H1 (cell line): ENCODE results near the gene TMEM40. TPM values are rescaled to one million over a fixed set of nuclear protein-coding genes. Genes with fewer than 3 reads are reported as not detected.

Experiments
- CTCF ChIA-PET: fragments of 300-600 bp; sonication (Branson Sonifier 250); formaldehyde crosslinking; loops from one replicate; lab custom pipeline; 2021; ENCODE audit not compliant: partially characterized antibody; lab: Charles Lee
- POLR2A ChIA-PET: fragments of 300-600 bp; sonication (Branson Sonifier 250); formaldehyde crosslinking; loops from one replicate; lab custom pipeline; 2021; ENCODE audit warnings: inconsistent platforms; ENCODE audit not compliant: partially characterized antibody; lab: Charles Lee
- DNase-seq, 2 experiments: peaks; one replicate each; pipeline versions ENCODE4 v3.0.0 to v3.0.0-alpha.2; 2010 to 2022; ENCODE audit warnings: low spot score in 2 of 2, low read depth in 1 of 2, mixed read lengths in 1 of 2
- FAIRE-seq: peaks from 2 replicates; lab custom pipeline; 2011; peaks lifted over from hg19 to GRCh38; lab: Jason Lieb, UNC
- H2AFZ ChIP-seq: 2 replicates; pipeline ENCODE4 v1.8.1; 2012; ENCODE audit warnings: low read length, inconsistent platforms
- H2AK5ac ChIP-seq: 2 replicates; pipeline ENCODE4 v1.6.1; 2013; ENCODE audit warnings: low read depth, low read length
- H2BK120ac ChIP-seq: replicated peaks from 2 replicates; pipeline ENCODE3; 2013; ENCODE audit warnings: low read depth, low read length, inconsistent platforms
- H2BK12ac ChIP-seq: 2 replicates; pipeline ENCODE4 v1.6.1; 2013; ENCODE audit warnings: low read depth, low read length
- H2BK15ac ChIP-seq: 2 replicates; pipeline ENCODE4 v1.6.1; 2013; ENCODE audit warnings: low read length
- H2BK20ac ChIP-seq: 2 replicates; pipeline ENCODE4 v1.6.1; 2013; ENCODE audit warnings: low read length
- H2BK5ac ChIP-seq: 2 replicates; pipeline ENCODE4 v1.6.1; 2013; ENCODE audit warnings: low read depth, low read length
- H3K14ac ChIP-seq: 2 replicates; pipeline ENCODE4 v1.6.1; 2013; ENCODE audit warnings: inconsistent platforms; ENCODE audit not compliant: insufficient read length
- H3K18ac ChIP-seq: 2 replicates; pipeline ENCODE4 v1.6.1; 2013; ENCODE audit warnings: low read length; ENCODE audit errors: extremely low read depth
- H3K23ac ChIP-seq: 2 replicates; pipeline ENCODE4 v1.6.1; 2013; ENCODE audit warnings: inconsistent platforms; ENCODE audit not compliant: insufficient read length
- H3K23me2 ChIP-seq: 2 replicates; pipeline ENCODE4 v1.6.1; 2013; ENCODE audit warnings: low read depth, low read length
- H3K27ac ChIP-seq: 2 replicates; pipeline ENCODE4 v1.6.1; 2011; ENCODE audit warnings: low read depth, low read length, inconsistent platforms
- H3K27me3 ChIP-seq, 4 experiments: replicated peaks in 1 of 4; 1 replicate in 1 of 4; 2 replicates in 3 of 4; pipeline versions ENCODE4 v1.6.1 to v1.8.1; 2011 to 2013; ENCODE audit warnings: low read length in 3 of 4, mild to moderate bottlenecking in 3 of 4, inconsistent platforms in 2 of 4, mixed read lengths in 2 of 4, moderate library complexity in 1 of 4; ENCODE audit not compliant: control insufficient read depth in 3 of 4, insufficient read depth in 3 of 4; ENCODE audit errors: extremely low read depth in 1 of 4
- H3K36me3 ChIP-seq, 4 experiments: 2 replicates each; pipeline versions ENCODE4 v1.6.1 to v1.8.1; 2011 to 2013; ENCODE audit warnings: mild to moderate bottlenecking in 4 of 4, low read length in 3 of 4, moderate library complexity in 2 of 4, control low read depth in 1 of 4, inconsistent platforms in 1 of 4; ENCODE audit not compliant: insufficient read depth in 4 of 4, control insufficient read depth in 2 of 4
- H3K4ac ChIP-seq: replicated peaks from 2 replicates; pipeline ENCODE3; 2013; ENCODE audit warnings: low read length, low read depth, mixed read lengths, inconsistent platforms; ENCODE audit not compliant: insufficient read length
- H3K4me1 ChIP-seq, 4 experiments: replicated peaks in 1 of 4; 1 replicate in 1 of 4; 2 replicates in 3 of 4; pipeline versions ENCODE4 v1.6.1 to v1.8.1; 2011 to 2013; ENCODE audit warnings: low read length in 3 of 4, inconsistent platforms in 2 of 4, mixed read lengths in 1 of 4; ENCODE audit not compliant: insufficient read depth in 4 of 4, control insufficient read depth in 3 of 4
- H3K4me2 ChIP-seq, 2 experiments: 2 replicates each; pipeline versions ENCODE4 v1.6.1 to v1.8.1; 2011 to 2013; ENCODE audit warnings: low read depth in 2 of 2, low read length in 2 of 2, control low read depth in 1 of 2, inconsistent platforms in 1 of 2, mild to moderate bottlenecking in 1 of 2; ENCODE audit not compliant: insufficient read depth in 1 of 2
- H3K4me3 ChIP-seq, 4 experiments: fragments of 200-600, 300-600 bp in 1 of 4; sonication (generic), shearing (Covaris generic), sonication (Bioruptor Twin) in 1 of 4; 2 replicates each; pipeline versions ENCODE4 v1.5.1 to v1.8.1; 2011 to 2016; ENCODE audit warnings: low read length in 4 of 4, low read depth in 3 of 4, control low read depth in 2 of 4, inconsistent platforms in 2 of 4, mild to moderate bottlenecking in 2 of 4, mixed read lengths in 1 of 4, moderate library complexity in 1 of 4; ENCODE audit not compliant: insufficient read depth in 2 of 4; ENCODE audit errors: extremely low read depth in 1 of 4
- H3K56ac ChIP-seq: replicated peaks from 2 replicates; pipeline ENCODE3; 2013; ENCODE audit warnings: low read depth, mild to moderate bottlenecking, mixed read lengths, low read length, inconsistent platforms; ENCODE audit not compliant: insufficient read length
- H3K79me1 ChIP-seq: 2 replicates; pipeline ENCODE4 v1.6.1; 2013; ENCODE audit warnings: low read depth, low read length, control low read depth
- H3K79me2 ChIP-seq, 2 experiments: 2 replicates each; pipeline versions ENCODE4 v1.6.1 to v1.8.1; 2012 to 2013; ENCODE audit warnings: low read length in 2 of 2, mild to moderate bottlenecking in 2 of 2, inconsistent platforms in 1 of 2; ENCODE audit not compliant: insufficient read depth in 2 of 2, control insufficient read depth in 1 of 2
- H3K9ac ChIP-seq, 4 experiments: replicated peaks in 1 of 4; 1 replicate in 1 of 4; 2 replicates in 3 of 4; pipeline versions ENCODE4 v1.6.1 to v1.8.1; 2011 to 2013; ENCODE audit warnings: low read depth in 3 of 4, low read length in 3 of 4, control low read depth in 2 of 4, mild to moderate bottlenecking in 2 of 4, moderate library complexity in 2 of 4, inconsistent platforms in 1 of 4; ENCODE audit errors: extremely low read depth in 1 of 4
- H3K9me3 ChIP-seq, 2 experiments: 2 replicates each; pipeline versions ENCODE4 v1.6.1 to v1.8.1; 2012 to 2013; ENCODE audit warnings: mild to moderate bottlenecking in 2 of 2, moderate library complexity in 2 of 2, control low read depth in 1 of 2, inconsistent platforms in 1 of 2, low read depth in 1 of 2, low read length in 1 of 2, mixed read lengths in 1 of 2; ENCODE audit not compliant: insufficient read depth in 2 of 2
- H4K20me1 ChIP-seq, 2 experiments: replicated peaks in 1 of 2; 2 replicates each; pipeline versions ENCODE3 to v1.8.1; 2011 to 2013; ENCODE audit warnings: inconsistent platforms in 2 of 2, low read length in 2 of 2, mild to moderate bottlenecking in 1 of 2; ENCODE audit not compliant: insufficient read depth in 2 of 2, control insufficient read depth in 1 of 2
- H4K5ac ChIP-seq: 2 replicates; pipeline ENCODE4 v1.6.1; 2013; ENCODE audit warnings: low read length, low read depth, mixed read lengths, inconsistent platforms; ENCODE audit not compliant: insufficient read length
- H4K8ac ChIP-seq: 2 replicates; pipeline ENCODE4 v1.8.0; 2013; ENCODE audit warnings: mild to moderate bottlenecking, moderate library complexity, low read length, inconsistent platforms; ENCODE audit not compliant: insufficient read depth; ENCODE audit errors: extremely low read depth
- H4K91ac ChIP-seq: replicated peaks from 2 replicates; pipeline ENCODE3; 2013; ENCODE audit warnings: low read length, mixed read lengths, inconsistent platforms; ENCODE audit not compliant: insufficient read length
- ATF2 ChIP-seq: IDR thresholded peaks from 2 replicates; pipeline ENCODE4 v1.6.1; 2012; ENCODE audit warnings: low read length, inconsistent platforms
- CEBPB ChIP-seq: IDR thresholded peaks from 2 replicates; pipeline ENCODE4 v1.6.1; 2012; ENCODE audit warnings: low read depth, low read length
- HDAC6 ChIP-seq: IDR thresholded peaks from one replicate; pipeline ENCODE4 v1.7.1; 2012; ENCODE audit warnings: low read depth, mild to moderate bottlenecking, inconsistent platforms, low read length, moderate library complexity
- JUND ChIP-seq: IDR thresholded peaks from 2 replicates; pipeline ENCODE4 v1.6.1; 2011; ENCODE audit warnings: mild to moderate bottlenecking, improper control_type of control experiment, low read length
- POLR2A ChIP-seq, 2 experiments: IDR thresholded peaks; 1 replicate in 1 of 2; 2 replicates in 1 of 2; pipeline ENCODE4 v1.6.1; 2011; ENCODE audit warnings: low read depth in 2 of 2, low read length in 2 of 2, mild to moderate bottlenecking in 2 of 2; ENCODE audit errors: control extremely low read depth in 1 of 2
- RBBP5 ChIP-seq: IDR thresholded peaks from 2 replicates; pipeline ENCODE4 v1.7.1; 2012; ENCODE audit warnings: low read depth, mild to moderate bottlenecking, inconsistent platforms, low read length, moderate library complexity, borderline replicate concordance
- SAP30 ChIP-seq: fragments of 300-600 bp; sonication (generic); IDR thresholded peaks from 2 replicates; pipeline ENCODE4 v1.7.1; 2012; ENCODE audit warnings: low read length, moderate library complexity, mild to moderate bottlenecking, inconsistent platforms; ENCODE audit not compliant: insufficient read depth, insufficient replicate concordance
- SIN3A ChIP-seq, 2 experiments: IDR thresholded peaks in 1 of 2; conservative IDR thresholded peaks in 1 of 2; 2 replicates each; pipeline ENCODE4 v1.6.1; 2011 to 2012; ENCODE audit warnings: low read length in 2 of 2, improper control_type of control experiment in 1 of 2, low read depth in 1 of 2, mild to moderate bottlenecking in 1 of 2
- WGBS, 2 experiments: shearing (Covaris generic) in 1 of 2; methylation state at CpG; one replicate each; pipeline versions ENCODE4 v1.1.6 to v1.1.7; 2013 to 2015; ENCODE audit warnings: low lambda C conversion rate in 2 of 2, mixed read lengths in 2 of 2, inconsistent platforms in 1 of 2, low coverage in 1 of 2, missing lambda C conversion rate in 1 of 2; ENCODE audit not compliant: insufficient replicate concordance in 2 of 2, insufficient coverage in 1 of 2, insufficient read length in 1 of 2; ENCODE audit errors: extremely low coverage in 1 of 2, missing lambda C conversion rate in 1 of 2; 5-methylcytosine and 5-hydroxymethylcytosine counted together
- polyA plus RNA-seq, 7 experiments: library from polyadenylated mRNA; depleted of rRNA in 3 of 7; stranded (reverse) in 5 of 7; unstranded in 2 of 7; fragments of >200 nt in 5 of 7; fragments of 200-250 nt in 2 of 7; gene quantifications; 1 replicate in 5 of 7; 2 replicates in 1 of 7; 4 replicates in 1 of 7; pipeline versions ENCODE4 v1.2.1 to v1.2.3, GENCODE V29; 2011 to 2013; ENCODE audit warnings: missing spikeins in 2 of 7, mixed read lengths in 2 of 7
- total RNA-seq: library from RNA; stranded (reverse); fragmentation: NEBNext Ultra II Directional; extraction: Animal tissue kit (Norgen Biotek cat#: 25700); gene quantifications from 2 replicates; pipeline ENCODE4 v1.2.1, GENCODE V29; 2021

TMEM40 gene
- total and polyA plus RNA-seq, 2 of the 8 experiments (the other 6 are each of a cell fraction or from before 2014, with no cell fraction given), result 0.18 TPM; not detected in 1

GRCh38 chr3:12796171-12797123 lies 37.4 kb upstream of the TMEM40 start, which contains the start of gene CAND2:
Gene CAND2 (plus strand): TSS chr3:12796680. CDS start chr3:12796721, 41 bp downstream.
- Histone ChIP-seq H3K4me2 (peak within 1 kb of the TSS; percentile 46 to 96), H3K4me3 (peak within 1 kb of the TSS; percentile 69 to 88 (median 85)), H3K18ac (peak within 1 kb of the TSS; percentile 83), H3K4ac (peak within 1 kb of the TSS; percentile 69), H3K79me2 (no peaks in the 10 kb centered on the region), H3K79me1 (no peaks in the 10 kb centered on the region; the same call in 1 of the 2 replicates), H4K91ac (peak within 1 kb of the TSS; percentile 98), H2BK15ac (0 out of 2 replicates have a peak within 1 kb of the TSS, but pooled peaks have one; percentile 53), H3K9ac (peak within 1 kb of the TSS; percentile 26 to 63 (median 49)), H4K20me1 (peaks cover 0 to 1% of the 10 kb centered on the region in 2 experiments), H3K9me3 (no peaks in the 10 kb centered on the region), H3K23ac (no peak within 1 kb of the TSS), H3K36me3 (no peaks in the 10 kb centered on the region), H3K4me1 (peaks cover 0 to 10% (median 2%) of the 10 kb centered on the region in 4 experiments; a peak in 4 of 7 replicates), H3K27ac (no peak within 1 kb of the TSS), H2BK120ac (peak within 1 kb of the TSS; percentile 43), H2BK20ac (no peak within 1 kb of the TSS), H3K56ac (peak within 1 kb of the TSS; percentile 59), H4K5ac (peak within 1 kb of the TSS; percentile 84), H3K27me3 (no peaks in the 10 kb centered on the region), H2AFZ (peak within 1 kb of the TSS; percentile 59; the same call in 1 of the 2 replicates), H2BK12ac (peak within 1 kb of the TSS; percentile 68; the same call in 1 of the 2 replicates), H3K14ac (no peak within 1 kb of the TSS), H4K8ac (peak within 1 kb of the TSS; percentile 88), H3K23me2 (peaks cover 6% of the 10 kb centered on the region; the same call in 1 of the 2 replicates), H2AK5ac (no peak within 1 kb of the TSS), H2BK5ac (peak within 1 kb of the TSS; percentile 44; the same call in 1 of the 2 replicates)
- peak in 1 of 2 experiments; percentile 71 for DNase-seq
- ChIA-PET POLR2A (interaction anchor here (0.9 to 4.7 kb wide), 12 partner anchors 9 to 133 kb away, joined by 3 to 33 read pairs (median 5); partner anchors contain the start of genes RAF1, RPL32 and TMEM40), CTCF (interaction anchor here (0.6 to 5.5 kb wide), 9 partner anchors 9 to 575 kb away, joined by 3 to 52 read pairs (median 3); no protein-coding TSS in a partner anchor)
- 14% methylated on average over 35 of the region's 61 CpGs; no CpG with 5 or more reads in 1 of the 2 experiments for WGBS, 2 experiments
- FAIRE-seq, result no peak
- TF ChIP-seq POLR2A (IDR thresholded peaks at IDR 0.05; ENCODE audit: control extremely low read depth in 1 of 2, low read depth in 2 of 2, low read length in 2 of 2) (peak in 1 of 2 experiments; percentile 38; a peak in 1 of 3 replicates), HDAC6 (no peak), RBBP5 (peak; percentile 80), JUND (no peak), CEBPB (no peak), SIN3A (conservative IDR thresholded peaks at IDR 0.05 in 1 of 2, IDR thresholded peaks at IDR 0.05 in 1 of 2; ENCODE audit: low read depth in 1 of 2, low read length in 2 of 2) (peak in 1 of 2 experiments; percentile 62; a peak in 1 of 4 replicates), SAP30 (peak; percentile 20), ATF2 (no peak)
